SKM-1 treated with dmso at 0.1 percent for 144 hours (cell line): ENCODE data around the gene NFYA.

Experiments
- DNase-seq: peaks from one replicate; lab custom pipeline; 2025; ENCODE audit not compliant: unreplicated experiment; lab: John Stamatoyannopoulos, UW

NFYA gene

DNA sequence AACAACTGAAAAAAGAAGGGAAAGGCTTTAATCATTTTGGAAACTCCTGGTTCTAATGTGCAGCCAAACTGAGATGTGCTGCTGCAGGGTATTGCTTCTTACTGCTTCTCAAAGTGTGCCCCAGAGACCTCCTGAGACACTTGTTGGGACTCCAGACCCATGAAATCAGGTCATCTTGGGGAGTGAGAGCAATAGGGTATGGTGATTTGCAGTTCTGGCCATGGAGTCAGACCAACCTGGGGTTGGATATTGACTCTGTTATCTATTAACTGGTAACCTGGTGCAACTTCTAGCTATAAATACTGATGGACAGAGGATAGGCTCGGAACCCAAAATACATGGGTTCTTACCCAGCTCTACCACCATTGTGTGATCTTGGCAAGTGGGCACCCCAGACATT, 26.7 kb upstream of the NFYA start:
- no peak for DNase-seq

DNA sequence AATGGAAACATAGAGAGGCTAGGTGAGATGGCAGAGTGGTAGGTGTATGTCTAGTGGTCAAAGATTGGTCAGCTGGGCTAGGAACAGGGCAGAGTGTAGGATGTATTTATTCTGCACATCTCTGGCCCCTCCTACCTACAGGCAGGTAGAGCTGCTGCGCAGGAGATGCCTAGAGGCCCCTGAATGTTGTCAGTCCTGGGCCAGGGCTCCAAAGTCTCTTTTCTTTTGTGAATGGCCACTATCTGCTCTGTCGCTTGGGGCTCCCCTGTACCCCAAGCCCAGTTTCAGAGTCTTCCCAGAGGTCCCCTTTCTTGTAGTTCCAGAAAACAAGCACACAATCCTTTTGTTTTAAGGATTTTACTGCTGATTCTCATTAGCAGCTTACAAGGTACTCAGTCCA, 25.5 kb upstream of the NFYA start:
- DNase-seq = no peak

DNA sequence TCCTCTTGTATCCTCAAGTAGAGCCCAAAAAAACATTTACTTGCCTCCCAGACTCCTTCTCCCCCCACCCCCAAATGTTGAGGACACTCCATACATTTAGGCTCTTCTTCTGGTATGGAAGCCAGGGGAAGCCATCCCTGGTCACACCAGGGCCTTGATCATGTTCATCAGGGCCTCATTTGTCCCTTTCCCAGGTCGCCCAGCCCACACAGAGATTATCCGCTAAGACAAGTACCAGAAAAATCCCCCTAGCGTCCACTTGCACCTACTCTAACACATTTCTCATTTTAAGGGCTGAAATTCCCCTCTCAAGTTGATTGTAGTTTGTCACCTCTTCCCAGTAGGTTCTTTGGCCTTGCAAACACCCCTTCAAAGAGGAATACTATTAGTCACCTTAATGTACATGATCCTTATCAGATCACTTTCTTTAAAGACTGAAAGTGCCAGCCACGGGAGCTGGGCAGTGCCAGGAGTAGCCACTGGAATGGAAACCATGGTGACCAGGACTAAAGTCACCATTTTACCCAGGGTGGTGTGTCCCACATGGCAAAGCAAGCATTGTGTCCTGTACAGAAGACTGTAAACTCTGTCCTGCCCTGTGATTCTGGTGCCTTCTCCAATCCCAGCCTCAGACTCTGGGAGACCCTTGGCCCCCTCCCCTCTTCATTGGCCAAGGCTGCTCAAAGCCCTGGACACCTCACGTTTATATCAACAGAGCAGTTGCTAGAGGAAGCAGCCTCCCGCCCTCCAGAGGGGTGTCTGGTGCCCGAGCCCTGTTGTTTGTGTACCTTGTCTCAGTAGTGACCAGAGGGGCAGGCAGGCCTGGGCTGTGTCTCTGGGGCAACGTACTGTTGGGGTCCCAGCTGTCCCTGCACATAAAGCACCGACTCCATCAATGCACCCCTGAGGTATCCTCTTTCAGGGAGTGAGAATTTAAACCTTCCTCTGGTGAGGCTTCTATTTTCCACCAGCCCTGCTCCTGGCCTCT, 24.7 kb upstream of the NFYA start:
- DNase-seq = no peak

DNA sequence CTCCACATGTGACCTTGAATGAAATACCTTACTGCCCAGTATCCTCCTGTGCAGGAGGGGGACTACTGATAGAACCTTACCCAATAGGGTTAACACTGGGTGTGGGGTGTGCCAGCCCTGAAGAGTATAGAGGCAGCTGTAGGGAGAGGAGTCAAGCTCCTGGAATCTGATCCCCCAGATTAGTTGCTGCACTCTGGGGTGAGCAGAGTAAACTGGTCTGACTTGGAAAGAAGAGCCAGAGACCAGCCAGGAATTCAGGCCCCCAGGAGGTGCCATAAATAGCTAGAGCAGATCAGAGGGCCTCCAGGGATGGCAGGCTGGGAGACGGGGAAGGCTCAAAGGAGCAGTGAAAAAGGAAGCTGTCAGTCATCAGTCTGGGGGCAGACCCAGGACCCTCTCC, 23.3 kb upstream of the NFYA start:
- DNase-seq = no peak

DNA sequence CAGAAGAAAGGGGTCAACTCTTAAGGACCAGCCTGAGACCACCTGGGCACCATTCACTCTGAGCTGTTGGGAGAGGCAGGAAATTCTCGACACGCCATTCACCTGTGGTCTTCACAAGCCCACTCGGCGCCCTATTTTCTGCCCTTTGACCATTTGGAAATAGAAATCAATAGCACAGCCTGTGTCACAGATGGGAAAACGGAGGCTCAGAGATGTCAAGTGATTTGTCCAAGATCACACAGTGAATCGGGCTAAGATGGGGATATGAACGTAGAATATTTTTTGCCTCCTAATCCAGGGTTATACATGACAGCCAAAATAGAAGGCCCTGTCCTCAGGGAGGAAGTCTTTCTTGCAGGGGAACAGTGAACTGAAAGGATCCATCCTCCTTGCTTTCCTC, 22.8 kb upstream of the NFYA start:
- no peak for DNase-seq

DNA sequence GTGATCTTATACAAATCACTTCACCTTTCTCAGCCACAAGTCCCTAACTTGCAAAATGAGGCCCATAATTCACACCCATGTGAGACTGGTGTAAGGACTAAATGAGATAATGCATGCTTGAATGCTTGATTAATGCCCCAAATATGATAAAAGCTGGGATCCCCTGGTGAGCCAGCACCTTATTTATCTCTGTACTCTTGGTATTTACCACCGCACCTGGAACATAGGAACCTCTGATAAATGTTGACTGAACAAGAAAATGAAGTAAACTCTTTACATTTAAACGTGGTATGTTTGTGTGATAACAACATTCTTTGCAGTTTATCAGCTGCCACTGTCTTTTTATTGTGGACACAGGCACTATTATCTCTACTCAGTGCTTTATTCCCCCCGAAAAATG, 22.2 kb upstream of the NFYA start:
- no peak for DNase-seq

DNA sequence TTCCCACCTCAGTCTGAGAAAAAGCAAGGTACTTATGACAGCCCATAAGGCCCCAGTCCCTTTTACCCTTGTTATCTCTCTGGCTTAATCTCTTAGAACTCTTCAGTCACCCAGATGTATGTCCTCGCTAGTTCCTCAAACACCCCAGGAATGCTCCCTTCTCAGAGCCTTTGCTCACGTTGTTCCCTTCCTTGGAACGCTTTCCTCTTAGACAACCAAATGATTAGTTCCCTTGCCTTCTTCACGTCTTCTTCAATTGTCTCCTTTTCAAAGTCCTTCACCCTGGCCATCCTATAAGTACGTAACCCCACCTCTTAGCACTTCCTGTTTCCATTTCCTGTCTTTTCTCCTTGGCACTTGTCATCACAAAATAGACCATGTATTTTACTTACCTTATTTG, 20.9 kb upstream of the NFYA start:
- peak; percentile 86 for DNase-seq

DNA sequence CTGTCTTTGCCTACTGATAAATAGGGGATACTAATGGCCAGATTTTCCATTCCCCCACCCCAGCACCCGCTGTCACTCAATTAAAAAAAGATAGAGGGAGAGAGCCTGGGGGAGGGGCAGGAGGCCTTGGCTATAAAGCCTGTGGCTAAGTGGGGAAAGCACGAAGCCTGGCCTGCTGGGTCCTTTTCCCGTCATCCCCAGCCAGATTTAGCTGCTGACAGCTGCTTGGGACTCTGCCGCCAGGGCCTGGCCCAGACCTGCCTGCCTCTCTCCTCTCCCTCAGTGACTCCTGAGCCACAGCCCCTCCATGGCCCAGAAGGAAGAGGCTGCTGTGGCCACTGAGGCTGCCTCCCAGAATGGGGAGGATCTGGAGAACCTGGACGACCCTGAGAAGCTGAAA, 19.7 kb upstream of the NFYA start, which contains the start of gene APOBEC2:
Gene APOBEC2, plus strand, starts transcription at position 162 of the 400 bp plus-strand sequence. Its CDS starts 146 bp downstream, at position 308.
- no peak for DNase-seq

DNA sequence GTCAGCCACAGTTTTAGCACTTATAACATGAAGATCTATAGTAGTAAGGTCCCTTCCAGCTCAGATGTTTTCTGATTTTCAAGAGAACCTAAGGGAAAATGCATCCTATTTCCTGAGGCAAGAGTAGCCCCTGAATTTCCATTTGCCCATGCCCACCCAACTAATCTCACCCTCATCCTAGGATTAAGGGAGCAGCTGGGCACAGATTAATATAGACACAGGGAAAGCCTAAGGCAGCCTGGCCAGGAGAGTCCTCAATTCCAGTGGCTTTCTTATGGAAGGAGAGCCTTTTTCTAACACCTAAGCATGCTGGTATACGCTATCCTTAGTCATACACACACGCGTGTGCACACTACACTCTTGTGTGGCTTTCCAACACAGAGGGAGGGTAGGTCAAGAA, 18.3 kb upstream of the NFYA start:
- no peak for DNase-seq

DNA sequence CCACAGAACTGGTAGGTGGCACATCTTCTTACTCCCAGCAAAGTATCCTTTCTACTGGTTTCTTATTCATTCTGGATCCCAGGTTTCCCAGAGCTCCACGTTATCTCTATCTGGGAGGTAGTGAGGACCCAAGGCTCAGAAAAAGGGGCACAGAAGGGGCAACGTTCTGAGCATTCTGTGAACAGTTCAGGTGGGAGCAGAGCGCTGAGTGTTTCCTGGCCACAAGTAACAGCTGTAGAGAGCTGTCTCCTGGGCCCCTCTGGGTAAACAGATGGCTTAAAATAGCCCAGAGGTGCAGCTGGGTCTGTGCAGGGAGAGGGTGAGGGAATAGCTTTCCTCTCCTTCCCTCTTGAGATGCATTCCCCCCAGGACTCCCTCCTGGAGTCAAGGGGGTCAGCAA, 17.6 kb upstream of the NFYA start:
- DNase-seq = no peak

DNA sequence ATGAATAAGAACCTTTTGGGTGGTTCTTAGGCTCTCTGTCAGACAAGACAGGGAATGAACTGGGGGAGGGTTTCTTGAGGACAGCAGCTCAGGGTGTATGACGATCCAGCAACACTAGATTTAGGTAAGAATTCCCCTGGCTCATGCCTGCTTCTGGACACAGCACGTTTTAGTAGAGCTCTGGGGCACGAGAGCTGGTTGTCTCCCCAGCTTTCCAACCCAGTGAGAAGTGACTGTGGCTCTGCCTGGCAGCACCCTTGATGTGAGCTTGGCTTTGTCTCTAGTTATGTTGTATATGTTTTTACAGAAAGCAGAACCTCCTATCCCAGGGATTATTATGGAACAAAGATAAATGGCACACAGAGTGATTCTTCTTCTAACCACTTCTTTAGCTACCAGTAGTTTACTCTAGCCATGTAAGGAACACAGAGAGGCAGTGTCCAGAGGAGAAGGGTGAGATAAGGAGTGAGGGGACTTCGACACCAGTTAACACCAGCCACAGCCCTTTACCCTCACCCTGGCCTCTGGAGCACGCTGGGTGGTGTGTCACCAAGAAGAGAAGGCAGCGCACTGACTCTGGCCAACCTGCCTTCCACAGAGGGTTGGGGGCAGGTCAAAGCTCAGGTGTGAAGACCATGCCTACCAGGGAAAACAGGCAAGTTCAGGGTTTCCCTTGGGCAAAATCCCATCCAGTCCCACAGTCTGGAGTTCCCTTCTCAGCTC, 15.8 kb upstream of the NFYA start:
- no peak for DNase-seq

DNA sequence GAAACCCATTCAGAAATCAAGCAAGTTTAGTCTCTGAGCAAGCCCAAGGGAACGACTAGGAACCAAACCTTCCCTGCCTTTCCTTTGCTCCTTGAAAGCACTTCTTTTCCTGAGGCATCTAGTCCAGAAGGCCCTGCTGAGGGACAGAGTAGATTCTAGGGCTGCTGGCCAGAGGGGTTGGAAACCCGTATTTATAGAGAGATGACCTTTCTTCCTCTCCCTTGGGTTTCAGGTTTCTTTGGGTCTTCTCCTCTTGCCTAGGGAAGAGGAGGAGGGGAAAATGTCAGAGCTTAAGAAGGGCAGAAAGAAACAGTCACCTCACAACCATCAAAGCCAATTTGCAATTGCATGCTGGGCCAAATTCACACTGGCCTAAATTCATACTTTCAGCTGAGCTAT, 14.0 kb upstream of the NFYA start:
- no peak for DNase-seq

DNA sequence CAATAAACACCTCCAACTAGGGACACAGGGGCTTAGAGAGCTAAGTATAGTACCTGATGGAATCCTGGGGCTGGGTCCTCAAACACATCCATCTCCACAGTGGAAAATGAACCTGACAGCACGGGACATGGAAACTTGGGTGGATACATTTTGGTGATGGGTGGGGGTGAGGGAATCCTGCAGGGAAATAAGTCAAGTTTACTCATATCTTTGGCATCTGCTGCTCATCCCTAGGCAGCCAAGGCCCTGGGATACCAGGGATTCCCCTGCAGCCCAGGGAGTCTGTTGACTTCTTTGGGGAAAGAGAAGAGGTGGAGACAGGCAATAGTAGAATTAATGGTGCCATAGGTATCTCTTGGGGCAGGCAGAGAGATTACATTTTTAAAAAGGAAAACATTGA, 13.2 kb upstream of the NFYA start:
- no peak for DNase-seq

DNA sequence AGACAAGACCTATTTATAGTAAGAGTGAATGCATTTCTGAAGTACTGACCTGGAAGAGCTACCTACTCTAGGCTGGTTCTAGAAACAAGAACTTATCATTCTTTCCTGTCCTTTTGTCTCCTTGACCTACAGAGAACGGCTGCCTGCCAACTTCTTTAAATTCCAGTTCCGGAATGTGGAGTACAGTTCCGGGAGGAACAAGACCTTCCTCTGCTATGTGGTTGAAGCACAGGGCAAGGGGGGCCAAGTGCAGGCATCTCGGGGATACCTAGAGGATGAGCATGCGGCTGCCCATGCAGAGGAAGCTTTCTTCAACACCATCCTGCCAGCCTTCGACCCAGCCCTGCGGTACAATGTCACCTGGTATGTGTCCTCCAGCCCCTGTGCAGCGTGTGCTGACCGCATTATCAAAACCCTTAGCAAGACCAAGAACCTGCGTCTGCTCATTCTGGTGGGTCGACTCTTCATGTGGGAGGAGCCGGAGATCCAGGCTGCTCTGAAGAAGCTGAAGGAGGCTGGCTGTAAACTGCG, 11.5 kb upstream of the NFYA start:
- no peak for DNase-seq

DNA sequence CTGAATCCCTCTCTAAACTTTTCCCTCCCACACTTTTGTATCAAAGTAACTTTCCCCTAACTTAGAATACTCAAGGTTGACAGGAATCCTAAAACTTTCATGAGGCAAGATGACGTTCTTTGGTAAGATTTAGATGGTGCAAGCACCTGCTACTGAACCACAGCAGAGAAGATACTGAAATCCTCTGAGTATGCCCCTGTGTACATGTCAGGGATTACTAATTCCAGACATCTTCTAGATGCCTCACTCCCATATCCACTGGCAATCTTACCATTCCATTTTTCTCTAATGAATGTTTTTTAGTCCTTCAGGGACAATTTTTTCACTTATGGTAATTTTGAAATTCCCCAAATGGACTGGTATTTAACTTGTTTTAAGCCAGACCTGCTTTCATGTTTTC, 10.7 kb upstream of the NFYA start:
- no peak for DNase-seq

DNA sequence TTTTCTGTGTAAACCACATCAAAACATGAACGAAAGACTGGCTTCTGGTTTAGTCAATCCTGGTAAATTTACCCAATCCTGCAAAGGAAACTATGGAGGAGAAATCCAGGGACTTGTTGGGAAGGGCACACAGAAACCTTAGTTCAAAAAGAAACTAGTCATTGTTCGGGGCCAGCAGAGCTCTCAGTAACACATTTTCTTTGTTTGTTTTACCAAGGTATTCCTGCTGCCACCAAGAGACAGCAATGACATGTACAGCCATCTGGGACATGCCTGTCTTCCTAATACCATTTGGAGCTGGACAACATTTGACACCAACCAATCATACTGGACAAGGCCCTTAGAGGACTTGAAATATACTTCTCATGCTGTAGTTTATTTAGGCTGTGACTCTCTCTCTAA, 8.9 kb upstream of the NFYA start:
- no peak for DNase-seq

DNA sequence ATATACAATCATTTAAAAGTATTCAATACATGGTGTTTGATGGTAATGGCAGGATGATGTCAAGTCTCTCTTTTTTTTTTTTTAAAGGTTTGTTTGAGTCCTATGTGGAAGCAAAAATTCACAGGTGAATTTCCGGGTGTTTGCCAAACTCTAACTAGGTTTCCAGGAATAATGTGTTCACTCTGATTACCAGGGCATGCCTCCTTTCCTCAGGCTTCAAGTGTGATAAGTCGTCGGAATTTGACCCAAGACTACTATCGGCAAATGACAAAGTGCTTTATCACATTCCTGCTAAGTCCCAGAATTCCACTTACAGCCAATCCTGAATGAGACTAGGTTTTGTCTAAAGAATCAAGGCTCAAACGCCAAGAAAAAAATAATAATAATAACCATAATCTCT, 7.9 kb upstream of the NFYA start:
- DNase-seq = no peak

DNA sequence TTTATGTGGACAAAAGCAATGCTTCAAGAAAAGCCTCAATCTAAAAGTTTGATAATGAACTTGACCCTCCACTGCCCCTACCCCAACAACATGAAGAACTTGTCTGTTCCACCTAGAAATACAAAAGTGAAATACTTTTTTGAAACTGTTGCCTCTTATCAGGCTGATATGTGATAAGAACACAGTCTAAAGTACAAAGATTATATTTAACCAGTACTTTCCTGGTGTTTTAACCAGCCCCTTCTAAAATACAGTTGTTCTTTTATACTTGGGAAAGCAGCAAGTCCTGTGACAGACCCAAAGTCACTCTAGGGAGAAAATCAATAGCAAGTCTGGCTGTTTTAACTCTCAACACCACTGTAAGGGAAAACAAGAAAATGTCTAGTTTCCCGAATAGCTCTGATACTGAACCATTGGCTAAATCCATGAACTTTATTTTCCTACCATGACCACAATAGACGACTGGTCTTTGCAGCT, 7.2 kb upstream of the NFYA start:
- DNase-seq = no peak

DNA sequence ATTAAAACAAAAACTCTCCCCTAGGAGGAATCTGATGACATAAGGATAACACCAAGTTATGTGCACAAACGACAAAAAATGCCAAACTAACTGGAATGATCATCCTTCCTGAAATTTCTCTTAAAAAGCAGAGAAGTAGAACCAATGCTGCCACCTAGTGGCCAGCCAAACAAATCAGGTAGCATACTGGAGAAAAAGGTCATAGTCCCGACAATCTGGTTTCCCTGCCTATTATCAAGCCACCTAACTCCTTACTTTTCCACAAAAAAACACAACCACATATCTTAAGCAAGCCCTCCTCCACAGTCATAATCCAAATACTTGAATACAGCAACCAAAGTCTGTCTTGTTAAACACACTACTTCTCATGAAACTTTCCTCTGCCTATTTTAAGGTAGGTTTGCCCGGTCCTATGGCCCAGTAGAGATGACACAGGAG, 5.9 kb upstream of the NFYA start:
- peak; percentile 69 for DNase-seq

DNA sequence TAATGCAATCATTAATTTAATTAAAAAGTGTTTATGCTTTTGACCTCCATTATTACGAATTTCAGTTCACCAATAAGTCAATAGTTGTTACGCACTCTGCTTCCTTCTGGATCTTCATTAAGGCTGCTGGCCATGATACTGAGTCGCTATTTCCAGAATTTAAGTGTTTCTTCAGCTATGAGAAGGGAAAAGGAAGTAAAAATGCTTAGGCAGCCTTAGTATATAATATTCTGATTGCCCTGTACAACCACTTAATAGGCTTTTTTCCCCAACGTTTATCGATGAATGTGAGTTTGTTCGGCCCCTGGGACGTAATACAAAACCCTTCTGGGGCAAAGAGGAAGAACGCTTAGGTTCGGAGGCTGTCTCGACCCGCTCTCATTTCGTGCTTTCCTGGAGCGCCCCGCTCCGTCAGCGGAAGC, 1.3 kb upstream of the NFYA start:
- no peak for DNase-seq

DNA sequence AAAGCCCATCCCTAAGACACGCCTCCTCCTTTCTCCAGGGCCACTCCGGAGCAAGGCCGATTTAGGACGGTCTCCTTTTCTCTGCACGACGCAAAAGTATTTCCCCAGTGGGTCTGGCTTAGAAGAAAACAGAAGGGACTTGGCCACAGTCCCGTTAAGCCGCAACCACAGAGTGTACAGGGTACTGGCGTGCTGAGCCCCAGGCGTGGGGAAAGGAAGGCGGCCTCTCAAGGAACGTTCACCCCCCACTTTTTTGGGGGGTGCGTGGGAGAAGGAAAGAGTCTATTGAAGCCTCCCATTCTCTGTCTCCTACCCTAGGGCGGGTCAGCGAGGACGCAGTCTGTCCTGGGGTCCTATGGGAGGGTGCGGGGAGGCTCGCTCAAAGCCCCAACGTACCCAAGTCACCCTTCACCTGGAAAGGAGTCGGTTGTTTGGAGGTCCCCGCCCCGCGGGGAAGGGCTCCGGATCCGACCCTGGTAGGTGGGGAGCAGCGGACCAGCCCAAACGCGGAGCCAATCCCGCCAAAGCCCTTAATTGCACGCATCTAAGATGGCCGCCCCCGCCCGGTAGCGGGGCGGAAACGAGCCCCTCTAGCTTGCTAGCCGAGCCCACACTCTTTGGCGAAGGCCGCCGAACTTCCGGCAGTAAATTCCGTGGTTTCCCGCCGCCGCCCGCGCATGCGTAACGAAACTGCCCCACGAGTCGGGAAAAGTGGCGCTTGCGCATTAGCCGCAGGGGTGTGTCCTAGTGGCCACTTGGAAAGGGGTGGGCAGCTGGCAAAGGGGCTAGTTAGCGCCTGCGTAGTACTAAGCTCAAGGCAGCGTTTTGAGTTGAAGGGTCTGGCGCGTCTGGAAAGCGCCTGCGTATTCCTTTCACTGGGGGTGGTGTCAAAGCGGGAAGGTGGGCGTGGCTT, 595 bp upstream of the NFYA start, which contains the start of gene OARD1:
Gene OARD1, minus strand, starts transcription at position 434 of the 913 bp plus-strand sequence. CDS start 722 bp downstream, outside the sequence.
- DNase-seq = peak; percentile 100
